HL-60 (cell line): Measurements from ENCODE around the gene JMJD1C.

Experiments
- DNase-seq, 2 experiments: peaks; one replicate each; pipeline ENCODE4 v3.0.0-alpha.2; 2010 to 2020; ENCODE audit warnings: low read depth in 1 of 2, low spot score in 1 of 2
- H3K27ac ChIP-seq: fragments of 250-450 bp; sonication (Bioruptor Pico); replicated peaks from 2 replicates; pipeline ENCODE4 v1.5.1; 2020; ENCODE audit warnings: mild to moderate bottlenecking, moderate library complexity
- H3K27me3 ChIP-seq: fragments of 250-450 bp; sonication (Bioruptor Pico); 2 replicates; pipeline ENCODE4 v1.5.1; 2021; ENCODE audit warnings: mild to moderate bottlenecking, moderate library complexity; ENCODE audit not compliant: insufficient read depth, poor library complexity, severe bottlenecking
- H3K4me3 ChIP-seq: replicated peaks from 2 replicates; pipeline ENCODE4 v1.5.1; 2011; ENCODE audit warnings: mild to moderate bottlenecking, control low read depth, low read length; ENCODE audit not compliant: insufficient read depth
- CTCF ChIP-seq: IDR thresholded peaks from one replicate; pipeline ENCODE4 v1.5.1; 2011; ENCODE audit warnings: low read length, control low read depth, inconsistent platforms; ENCODE audit not compliant: insufficient read depth
- GABPA ChIP-seq: IDR thresholded peaks from 2 replicates; pipeline ENCODE4 v1.6.1; 2012; ENCODE audit warnings: low read depth
- POLR2AphosphoS5 ChIP-seq: IDR thresholded peaks from 2 replicates; pipeline ENCODE4 v1.6.1; 2012; ENCODE audit warnings: low read depth
- SPI1 ChIP-seq: IDR thresholded peaks from 2 replicates; pipeline ENCODE4 v1.6.1; 2012; ENCODE audit warnings: low read depth, mild to moderate bottlenecking, borderline replicate concordance
- TF ChIP-seq, protein P1 (sequence below): IDR thresholded peaks from 2 replicates; pipeline ENCODE4 v1.6.1; 2012; ENCODE audit warnings: low read depth; ENCODE audit not compliant: insufficient replicate concordance

Gene JMJD1C

GRCh38 chr10:63227207-63227895 lies 238.4 kb downstream of the JMJD1C start:
- Histone ChIP-seq H3K27ac (no peak overlapping the region), H3K27me3 (no peaks in the 10 kb centered on the region), H3K4me3 (no peak overlapping the region)
- TF ChIP-seq POLR2AphosphoS5, result no peak
- no peak for TF ChIP-seq SPI1
- TF ChIP-seq, protein P1, sequence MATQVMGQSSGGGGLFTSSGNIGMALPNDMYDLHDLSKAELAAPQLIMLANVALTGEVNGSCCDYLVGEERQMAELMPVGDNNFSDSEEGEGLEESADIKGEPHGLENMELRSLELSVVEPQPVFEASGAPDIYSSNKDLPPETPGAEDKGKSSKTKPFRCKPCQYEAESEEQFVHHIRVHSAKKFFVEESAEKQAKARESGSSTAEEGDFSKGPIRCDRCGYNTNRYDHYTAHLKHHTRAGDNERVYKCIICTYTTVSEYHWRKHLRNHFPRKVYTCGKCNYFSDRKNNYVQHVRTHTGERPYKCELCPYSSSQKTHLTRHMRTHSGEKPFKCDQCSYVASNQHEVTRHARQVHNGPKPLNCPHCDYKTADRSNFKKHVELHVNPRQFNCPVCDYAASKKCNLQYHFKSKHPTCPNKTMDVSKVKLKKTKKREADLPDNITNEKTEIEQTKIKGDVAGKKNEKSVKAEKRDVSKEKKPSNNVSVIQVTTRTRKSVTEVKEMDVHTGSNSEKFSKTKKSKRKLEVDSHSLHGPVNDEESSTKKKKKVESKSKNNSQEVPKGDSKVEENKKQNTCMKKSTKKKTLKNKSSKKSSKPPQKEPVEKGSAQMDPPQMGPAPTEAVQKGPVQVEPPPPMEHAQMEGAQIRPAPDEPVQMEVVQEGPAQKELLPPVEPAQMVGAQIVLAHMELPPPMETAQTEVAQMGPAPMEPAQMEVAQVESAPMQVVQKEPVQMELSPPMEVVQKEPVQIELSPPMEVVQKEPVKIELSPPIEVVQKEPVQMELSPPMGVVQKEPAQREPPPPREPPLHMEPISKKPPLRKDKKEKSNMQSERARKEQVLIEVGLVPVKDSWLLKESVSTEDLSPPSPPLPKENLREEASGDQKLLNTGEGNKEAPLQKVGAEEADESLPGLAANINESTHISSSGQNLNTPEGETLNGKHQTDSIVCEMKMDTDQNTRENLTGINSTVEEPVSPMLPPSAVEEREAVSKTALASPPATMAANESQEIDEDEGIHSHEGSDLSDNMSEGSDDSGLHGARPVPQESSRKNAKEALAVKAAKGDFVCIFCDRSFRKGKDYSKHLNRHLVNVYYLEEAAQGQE, result no peak
- no peak for TF ChIP-seq GABPA
- TF ChIP-seq CTCF, result no peak
- no peak for DNase-seq

DNA sequence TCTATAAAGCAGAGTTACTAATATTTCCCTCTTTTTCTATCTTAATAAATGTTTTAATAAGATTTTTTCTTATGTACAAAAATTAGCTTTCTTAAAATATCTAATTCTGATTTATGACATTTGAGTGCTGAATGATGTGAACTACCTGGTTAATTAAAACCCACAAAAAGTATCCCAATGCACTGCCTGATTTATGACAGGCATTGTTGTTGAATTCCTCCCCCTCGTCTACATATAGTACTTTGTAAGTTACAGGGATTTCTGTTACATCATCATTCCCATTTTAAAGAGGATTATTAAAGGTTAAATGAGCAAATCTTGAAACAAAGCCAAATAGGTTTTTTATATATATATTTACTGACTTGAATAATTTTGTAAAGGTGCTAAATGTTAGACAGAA lies 241.5 kb downstream of the JMJD1C start:
- TF ChIP-seq SPI1 (no peak), POLR2AphosphoS5 (no peak), CTCF (no peak), GABPA (no peak)
- TF ChIP-seq, protein P1, result no peak
- no peak overlapping the region for H3K27ac ChIP-seq
- DNase-seq, result no peak
- no peaks in the 10 kb centered on the region for H3K27me3 ChIP-seq
- H3K4me3 ChIP-seq, result no peak overlapping the region

- no peak for DNase-seq
- TF ChIP-seq, protein P1, result no peak
- TF ChIP-seq SPI1 (no peak), GABPA (no peak), POLR2AphosphoS5 (no peak), CTCF (no peak)
- H3K27ac ChIP-seq, result no peak overlapping the region
- no peak overlapping the region for H3K4me3 ChIP-seq
- H3K27me3 ChIP-seq, result no peaks in the 10 kb centered on the region
Measured at GRCh38 chr10:63221950-63222349, 243.8 kb downstream of the JMJD1C start.
